Stimulated activated CD8-positive, alpha-beta memory T cell treated with anti-CD3 and anti-CD28 coated beads, Interleukin-2, amount 100 ng/mL, for 48 hours (primary cell): Measurements from ENCODE around the gene SSBP4.

Experiments
- DNase-seq, 2 donors: peaks; one replicate each; pipeline ENCODE4 v3.0.0-alpha.2; 2020; ENCODE audit warnings: low read depth in 2 of 2

Gene SSBP4

DNA sequence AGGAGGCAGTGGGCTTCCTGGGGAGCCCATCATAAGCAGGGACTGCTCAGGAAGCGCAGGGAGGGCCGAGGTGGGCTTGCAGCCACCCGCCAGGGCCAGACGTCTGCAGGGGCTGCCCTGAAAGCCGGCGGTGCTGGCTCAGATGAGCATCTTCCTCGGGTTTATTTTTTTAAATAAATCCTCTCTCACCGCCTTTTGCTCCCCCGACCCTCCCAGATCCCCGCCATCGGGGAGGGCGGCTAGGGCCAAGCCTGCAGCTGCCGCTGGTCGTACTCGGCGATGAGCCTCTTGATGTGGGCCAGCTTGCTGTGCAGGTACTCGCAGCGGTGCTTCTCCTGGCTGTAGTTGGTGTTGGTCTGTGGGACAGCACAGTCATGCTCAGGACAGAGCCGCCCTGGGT lies 25.3 kb downstream of the SSBP4 start:
- no peak for DNase-seq

- DNase-seq = no peak
Measured at GRCh38 chr19:18445262-18445948, 26.2 kb downstream of the SSBP4 start.

DNA sequence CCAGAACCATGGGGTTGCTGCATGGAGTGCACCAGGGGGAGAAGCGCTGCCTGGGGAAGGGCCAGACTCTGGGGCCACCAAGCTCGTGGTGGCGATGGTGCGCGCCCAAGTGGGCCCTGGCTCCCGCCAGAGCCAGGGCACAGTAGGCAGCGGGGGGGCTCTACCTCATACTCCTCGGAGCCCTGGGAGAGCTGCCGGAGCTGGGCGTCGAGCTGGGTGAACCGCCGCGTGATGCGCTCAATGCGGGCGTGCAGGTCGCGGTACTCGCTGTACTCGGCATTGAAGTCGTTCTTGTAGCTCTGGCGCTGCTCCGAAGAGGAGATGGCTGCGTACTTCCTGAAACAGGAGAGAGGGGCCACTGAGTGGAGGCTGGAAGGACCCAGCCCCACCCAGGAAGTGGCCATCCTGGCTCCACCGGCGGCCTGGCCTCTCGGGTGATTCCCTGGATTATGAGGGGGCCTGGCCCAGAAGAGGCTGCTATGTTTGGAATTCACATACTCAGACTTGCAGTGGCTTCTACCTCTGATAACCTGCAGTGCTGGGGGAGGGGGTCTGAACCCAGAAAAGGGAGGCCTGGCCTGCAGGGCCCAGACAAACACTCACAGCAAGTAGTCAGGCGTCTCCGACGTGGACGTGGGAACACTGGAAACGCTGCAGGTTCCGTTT lies 27.1 kb downstream of the SSBP4 start:
- no peak for DNase-seq

DNA sequence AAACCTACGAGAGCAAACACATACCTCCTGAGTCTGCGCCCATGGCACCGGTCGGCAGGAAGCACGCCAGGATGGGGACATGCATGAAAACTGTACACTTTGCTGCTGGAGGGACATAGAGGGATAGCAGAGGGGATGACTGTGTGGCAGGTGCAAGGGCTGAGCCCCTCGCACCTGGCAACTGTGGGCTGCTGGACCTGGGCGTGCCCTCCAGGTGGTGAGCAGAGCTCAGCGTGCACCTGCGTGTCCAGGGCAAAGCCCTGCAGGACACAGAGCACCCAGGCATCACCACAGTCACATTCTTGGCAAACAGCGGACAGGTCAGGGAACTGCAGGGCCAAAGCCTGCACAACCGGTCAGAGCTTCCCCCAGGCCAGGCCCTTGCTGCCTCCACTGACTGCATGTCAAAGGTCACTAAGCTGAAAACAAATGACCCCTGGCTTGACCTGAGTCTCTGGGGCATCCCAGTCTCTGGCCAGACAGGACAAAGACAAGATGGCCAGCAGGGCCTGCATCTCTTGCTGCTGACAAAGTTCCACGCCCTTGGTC lies 27.7 kb downstream of the SSBP4 start:
- DNase-seq = no peak

GRCh38 chr19:18449552-18449951 lies 30.4 kb downstream of the SSBP4 start:
- no peak for DNase-seq

DNA sequence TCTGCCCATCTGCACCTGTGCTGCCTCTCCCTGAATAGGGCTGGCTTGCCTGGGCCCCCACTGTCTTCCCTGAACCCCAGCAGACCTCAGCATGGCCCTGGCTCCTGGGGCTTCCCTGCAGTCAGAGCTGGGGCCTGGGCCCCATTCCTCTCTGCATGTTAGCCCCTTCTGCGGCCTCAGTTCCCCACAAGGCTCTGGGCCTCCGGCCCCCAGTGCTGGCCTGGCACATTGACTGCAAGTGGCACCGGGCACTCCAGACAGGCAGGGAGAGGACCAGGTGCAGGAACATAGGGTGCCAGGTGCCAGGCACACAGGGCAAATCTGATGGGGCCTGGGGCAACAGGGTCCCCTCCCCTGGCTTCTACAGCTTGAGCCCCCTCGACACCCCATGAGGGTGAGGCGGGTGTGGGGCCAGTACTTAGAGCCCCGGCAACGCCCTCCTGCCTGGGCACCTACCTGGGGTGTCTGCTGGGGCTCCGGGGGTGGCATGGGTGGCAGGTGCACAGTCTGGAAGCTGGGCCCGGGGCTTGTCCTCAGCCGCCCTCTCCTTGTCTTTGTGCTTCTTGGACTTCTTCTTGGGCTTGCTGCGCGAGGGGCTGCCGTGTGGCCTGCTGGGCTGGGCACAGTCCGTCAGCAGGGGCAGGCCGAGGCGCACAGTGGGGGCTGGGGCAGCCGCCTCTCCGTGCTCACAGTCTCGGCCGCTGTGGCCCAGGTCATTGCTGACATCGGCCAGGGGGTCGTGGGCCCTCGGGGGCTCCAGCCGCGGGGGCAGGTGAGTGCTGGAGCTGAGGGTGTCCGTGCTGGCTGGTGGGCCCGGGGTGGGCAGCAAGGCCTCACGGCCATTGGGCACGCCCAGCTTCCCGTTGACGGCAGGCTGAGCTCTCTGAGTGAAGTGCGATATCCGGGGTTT lies 31.1 kb downstream of the SSBP4 start:
- DNase-seq = no peak

DNA sequence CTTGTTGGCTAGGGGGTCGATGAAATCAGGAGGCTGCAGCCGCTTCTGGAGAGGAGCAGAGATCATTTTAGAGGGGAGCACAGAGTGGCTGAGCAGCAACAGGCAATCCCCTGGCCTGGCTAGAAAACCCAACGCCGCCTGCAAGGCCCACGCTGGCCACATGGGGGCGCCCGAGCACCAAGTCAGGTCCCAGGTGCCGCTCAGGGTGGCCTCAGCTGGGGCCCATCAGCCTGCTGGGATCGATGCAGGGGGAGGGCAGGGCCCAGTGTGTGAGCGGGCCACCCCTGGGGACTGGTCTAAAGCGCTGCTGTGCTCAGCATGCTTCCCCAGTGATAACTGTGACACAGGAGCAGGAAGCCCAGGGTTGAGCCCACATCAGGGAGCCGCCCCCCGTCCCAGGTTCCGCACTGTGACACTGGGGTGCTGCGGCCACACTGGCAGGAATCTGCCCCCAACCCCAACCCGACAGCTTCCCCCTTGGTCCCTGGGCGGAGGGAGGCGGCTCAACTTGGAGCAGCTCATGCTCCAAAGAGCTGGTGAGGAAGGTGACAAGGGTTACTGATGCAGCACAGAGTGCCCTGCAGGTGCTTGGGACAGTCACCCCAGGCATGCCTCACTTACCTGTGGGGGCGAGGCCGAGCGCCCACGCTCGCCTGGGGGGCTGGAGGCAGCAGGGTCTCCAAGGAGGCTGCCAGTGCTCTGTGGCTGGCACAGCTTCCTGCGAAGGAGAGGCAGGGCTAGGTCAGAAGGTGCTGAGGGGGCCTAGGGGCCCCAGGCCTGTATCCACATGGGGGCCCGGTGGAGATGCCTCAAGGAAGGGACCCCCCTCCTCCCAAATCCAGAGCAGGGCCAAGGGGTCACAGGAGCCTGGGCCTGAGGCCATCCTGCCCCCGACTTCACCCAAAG lies 32.0 kb downstream of the SSBP4 start:
- peak; percentile 81 to 82 for DNase-seq

GRCh38 chr19:18452386-18452785 lies 33.2 kb downstream of the SSBP4 start:
- DNase-seq = no peak

GRCh38 chr19:18453269-18454024 lies 34.2 kb downstream of the SSBP4 start:
- DNase-seq = no peak

DNA sequence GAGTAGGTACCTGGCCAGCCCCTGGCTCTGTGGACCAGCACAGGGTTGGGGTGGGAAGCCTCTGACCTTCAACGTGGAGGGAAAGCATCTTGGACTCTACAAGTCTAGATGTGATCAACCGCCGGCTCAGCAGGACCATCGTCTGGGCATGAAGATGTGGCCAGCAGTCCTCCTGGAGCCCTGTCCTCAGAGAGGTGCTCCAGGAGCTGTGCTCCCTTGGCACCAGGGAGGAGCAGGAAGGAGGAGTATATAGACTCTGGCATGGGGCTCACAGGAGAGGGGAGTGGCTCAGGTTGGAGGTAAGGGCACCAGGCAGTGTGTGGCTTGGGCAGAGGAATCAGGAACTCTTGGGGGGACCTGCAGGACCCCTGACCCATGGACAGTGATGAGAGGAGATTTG lies 37.1 kb downstream of the SSBP4 start:
- DNase-seq = no peak

GRCh38 chr19:18456974-18457373 lies 37.8 kb downstream of the SSBP4 start:
- no peak for DNase-seq

DNA sequence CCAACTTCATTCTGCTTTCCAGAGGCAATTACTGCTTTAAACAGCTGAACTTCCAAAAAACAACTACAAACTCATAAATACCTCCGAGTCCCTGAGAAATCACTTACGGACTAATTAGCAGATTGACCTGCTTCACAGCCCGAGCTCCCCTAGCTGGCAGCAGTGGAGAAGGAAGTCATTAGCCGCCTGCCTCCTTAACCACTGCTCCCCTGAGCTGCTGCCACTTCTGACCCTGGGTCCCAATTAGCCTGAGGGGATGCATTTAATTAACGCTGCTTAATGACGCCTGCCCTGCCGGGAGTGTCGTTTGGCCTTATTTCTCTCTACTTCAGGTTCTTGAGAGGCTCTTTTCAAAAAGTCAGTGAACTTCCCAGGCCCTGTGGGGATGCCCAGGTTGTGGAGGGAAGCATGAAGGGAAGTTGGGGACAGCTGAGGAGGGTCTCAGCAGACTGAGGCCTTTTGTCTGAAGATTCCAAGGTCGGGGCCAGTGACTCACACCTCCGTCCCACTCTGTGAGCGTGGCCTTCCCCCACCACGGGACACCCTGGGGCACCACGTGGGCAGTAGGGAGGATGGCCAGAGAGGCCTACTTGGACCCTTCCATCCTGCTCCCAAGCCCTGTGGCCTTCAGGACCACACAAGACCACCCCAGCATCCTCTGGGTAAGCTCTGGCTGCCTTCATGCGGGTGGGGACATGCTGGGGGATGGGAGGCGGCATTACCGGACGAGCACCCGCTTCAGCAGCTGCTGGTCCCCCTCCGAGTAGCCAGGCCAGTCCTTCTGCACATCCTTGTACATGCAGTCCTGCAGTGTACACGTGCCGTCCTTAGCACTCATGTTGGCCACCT lies 38.5 kb downstream of the SSBP4 start:
- no peak for DNase-seq

GRCh38 chr19:18460900-18461299 lies 41.7 kb downstream of the SSBP4 start:
- no peak for DNase-seq

DNA sequence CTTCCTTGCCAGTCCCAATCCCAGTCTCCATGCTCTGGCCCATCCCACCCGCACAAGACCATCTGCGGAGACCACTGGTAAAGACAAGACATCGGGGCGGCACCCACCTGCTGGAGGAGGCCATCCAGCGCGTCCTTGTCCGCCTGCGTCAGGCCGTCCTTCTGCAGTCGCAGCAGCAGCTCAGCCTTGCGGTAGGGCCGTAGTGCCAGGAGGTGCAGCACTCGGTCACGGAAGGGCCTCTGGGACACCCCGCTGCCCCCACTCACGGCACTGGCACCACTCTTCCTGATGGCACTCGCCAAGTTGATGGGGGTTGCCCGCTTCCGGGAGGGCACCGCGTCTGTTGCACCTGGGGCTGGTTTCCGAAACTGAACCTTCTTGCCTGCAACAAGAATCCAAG lies 42.3 kb downstream of the SSBP4 start:
- no peak for DNase-seq

DNA sequence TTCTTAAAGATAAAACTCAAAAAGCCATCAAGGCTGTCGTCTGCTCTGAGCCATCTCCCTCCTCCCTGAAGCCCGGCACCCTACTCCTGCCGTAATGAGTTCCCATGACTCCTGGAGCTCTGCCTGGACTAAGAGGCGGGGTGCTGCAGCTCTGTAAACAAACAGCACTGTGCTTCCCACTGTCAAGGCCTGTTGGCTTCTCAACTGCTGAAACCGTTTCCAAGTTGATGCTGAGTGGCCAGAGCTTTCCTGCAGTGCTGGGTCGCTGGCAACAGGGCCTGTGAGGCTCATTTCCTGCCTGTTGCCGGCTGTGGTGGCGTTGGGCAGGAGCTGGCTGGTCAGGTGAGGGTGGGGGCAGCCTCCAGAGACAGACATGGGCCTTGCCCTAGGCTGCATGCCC lies 45.4 kb downstream of the SSBP4 start:
- DNase-seq = no peak

DNA sequence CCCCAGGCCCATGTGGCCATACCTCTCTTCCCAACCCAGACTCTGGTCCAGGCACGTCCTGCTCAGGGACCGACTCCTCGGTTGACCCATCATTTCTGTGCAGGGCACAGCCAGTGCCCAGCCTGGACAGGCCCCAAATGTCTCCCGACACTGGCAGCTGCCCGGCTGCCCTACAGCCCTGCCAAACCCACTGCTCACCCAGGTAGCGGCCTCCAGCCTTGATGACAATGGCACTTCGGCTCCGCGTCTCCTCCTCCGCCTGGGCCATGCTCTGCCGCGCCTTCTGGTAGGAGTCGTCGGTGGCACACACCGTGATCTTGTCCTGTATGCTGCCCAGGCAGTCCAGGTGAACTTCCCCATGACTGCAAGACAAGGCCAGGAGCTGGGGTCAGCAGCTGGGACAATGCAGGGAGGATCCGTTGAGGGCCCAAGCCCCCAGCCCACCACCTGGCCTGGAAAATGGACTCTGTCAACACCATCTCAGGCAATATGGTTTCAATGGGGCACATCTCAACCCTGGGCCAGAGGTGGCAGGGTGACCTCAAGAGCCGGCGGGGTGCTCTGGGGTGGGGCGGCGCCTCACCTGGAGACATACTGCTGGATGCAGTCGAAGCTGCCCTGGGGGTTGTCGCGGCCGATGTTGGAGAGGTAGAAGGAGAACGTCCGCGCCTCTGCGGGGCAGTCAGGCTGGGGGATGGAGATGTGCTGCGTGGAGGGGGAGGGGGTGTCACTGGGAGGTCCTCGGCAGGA lies 46.2 kb downstream of the SSBP4 start:
- DNase-seq = no peak

DNA sequence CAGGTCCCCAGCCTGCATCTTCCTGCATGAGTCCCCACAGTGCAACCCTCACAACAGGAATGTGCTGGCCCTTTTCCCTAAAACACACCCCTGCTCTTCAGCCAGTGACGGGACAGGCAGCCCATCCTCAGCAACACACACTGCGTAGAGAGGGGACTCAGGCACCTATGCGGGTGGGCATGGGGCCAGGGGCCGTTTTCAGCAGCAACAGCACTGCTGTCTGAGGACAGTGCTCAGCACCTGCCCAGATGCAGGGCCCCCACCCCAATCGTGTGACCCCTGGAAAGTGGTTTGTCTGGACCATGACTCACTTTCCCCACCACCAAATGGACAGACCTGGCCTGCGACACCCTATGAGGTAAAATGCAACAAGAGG lies 46.8 kb downstream of the SSBP4 start:
- no peak for DNase-seq

DNA sequence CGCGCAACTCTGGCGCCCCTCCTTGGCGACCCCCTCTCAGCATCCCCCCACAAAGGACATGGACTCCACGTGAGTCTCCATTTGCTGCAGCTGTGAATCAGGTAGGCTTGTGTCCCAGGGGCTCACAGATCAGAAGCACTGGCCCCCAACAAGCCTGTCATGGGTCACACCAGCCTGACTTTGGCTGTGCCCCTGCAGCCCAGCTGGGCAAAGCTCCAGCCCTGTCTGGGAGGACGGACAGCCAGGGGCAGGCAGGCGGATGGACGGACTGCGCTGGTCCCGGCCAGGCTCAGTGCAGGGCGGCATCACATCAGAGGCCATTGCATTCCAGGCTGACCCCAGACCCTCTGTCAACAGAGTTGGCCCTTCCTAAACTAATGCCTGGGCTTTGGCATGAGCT lies 47.2 kb downstream of the SSBP4 start:
- DNase-seq = no peak

DNA sequence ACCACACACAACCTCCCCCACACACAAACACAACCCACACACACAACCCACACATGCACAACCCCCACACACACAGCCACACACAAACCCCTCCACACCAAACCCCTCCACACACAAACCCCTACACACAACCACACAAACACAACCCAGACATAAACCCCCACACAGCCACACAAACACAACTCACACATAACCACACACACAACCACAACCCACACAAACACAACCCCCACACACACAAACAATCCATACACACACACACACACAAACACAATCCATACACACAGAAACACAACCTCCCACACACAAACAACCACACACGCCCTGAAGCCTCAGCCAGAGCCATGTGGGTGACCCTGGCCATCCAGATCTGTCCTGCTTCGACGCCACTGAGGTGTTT lies 48.8 kb downstream of the SSBP4 start:
- no peak for DNase-seq
